C4-2B (cell line): ENCODE data around the gene NPIPA8.
"Not testable (repeated sequence)": the region's sequence is repeated elsewhere in the genome, so short reads cannot be mapped to it uniquely, and the experiment has no call there.

Experiments
- ZFX ChIP-seq: fragments of 450-650 bp; IDR thresholded peaks from 2 replicates; pipeline ENCODE4 v1.6.1; 2017
- TF ChIP-seq, protein P1 (sequence below): fragments of 450-650 bp; conservative IDR thresholded peaks from 2 replicates; pipeline ENCODE4 v1.5.1; 2017; ENCODE audit warnings: mild to moderate bottlenecking

DNA sequence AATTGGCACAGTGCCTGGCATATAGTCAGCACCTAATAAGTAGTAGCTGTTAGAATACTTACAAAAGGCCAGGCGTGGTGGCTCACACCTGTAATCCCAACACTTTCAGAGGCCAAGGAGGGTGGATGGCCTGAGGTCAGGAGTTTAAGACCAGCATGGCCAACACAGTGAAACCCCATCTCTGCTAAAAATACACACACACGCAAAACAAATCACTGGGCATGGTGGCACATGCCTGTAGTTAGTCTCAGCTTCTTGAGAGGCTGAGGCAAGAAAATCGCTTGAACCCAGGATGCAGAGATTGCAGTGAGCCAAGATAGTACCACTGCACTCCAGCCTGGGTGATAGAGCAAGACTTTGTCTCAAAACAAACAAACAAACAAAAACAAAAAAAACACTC lies 29.3 kb downstream of the NPIPA8 start:
- TF ChIP-seq, protein P1, sequence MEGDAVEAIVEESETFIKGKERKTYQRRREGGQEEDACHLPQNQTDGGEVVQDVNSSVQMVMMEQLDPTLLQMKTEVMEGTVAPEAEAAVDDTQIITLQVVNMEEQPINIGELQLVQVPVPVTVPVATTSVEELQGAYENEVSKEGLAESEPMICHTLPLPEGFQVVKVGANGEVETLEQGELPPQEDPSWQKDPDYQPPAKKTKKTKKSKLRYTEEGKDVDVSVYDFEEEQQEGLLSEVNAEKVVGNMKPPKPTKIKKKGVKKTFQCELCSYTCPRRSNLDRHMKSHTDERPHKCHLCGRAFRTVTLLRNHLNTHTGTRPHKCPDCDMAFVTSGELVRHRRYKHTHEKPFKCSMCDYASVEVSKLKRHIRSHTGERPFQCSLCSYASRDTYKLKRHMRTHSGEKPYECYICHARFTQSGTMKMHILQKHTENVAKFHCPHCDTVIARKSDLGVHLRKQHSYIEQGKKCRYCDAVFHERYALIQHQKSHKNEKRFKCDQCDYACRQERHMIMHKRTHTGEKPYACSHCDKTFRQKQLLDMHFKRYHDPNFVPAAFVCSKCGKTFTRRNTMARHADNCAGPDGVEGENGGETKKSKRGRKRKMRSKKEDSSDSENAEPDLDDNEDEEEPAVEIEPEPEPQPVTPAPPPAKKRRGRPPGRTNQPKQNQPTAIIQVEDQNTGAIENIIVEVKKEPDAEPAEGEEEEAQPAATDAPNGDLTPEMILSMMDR = not testable (repeated sequence)
- not testable (repeated sequence) for TF ChIP-seq ZFX
